Limb (tissue), 2 donors: ENCODE measurements around the gene OOSP1.
"Not testable (repeated sequence)": the region's sequence is repeated elsewhere in the genome, so short reads cannot be mapped to it uniquely, and the experiment has no call there.

ENCODE experiments used
- DNase-seq, 2 donors: peaks; one replicate each; pipeline ENCODE4 v3.0.0-alpha.2; 2016; ENCODE audit errors: extremely low spot score in 2 of 2

OOSP1 gene

GRCh38 chr11:59960502-59961381 is 22.5 kb downstream of the OOSP1 start:
- DNase-seq, result no peak

GRCh38 chr11:59962107-59962482 is 23.9 kb downstream of the OOSP1 start:
- no peak for DNase-seq

DNA sequence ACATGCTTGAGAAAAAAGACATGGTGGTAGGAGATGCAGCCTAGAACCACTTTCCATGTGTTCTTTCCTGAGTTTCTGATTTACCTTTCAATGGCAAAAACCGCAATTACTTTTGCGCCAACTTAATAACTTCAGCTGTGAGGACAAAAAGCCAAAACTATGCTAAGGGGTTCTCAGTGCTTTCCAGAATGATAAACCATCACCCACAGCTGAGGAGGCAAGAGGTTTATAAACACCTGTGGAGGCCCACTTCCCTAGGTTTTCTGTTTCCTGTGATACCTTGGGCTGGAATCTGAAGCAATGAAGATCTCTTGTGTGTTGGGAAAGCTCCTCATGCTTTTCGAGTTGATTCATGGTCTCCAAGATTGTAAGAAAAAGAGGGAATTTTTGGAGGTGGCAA is 25.5 kb downstream of the OOSP1 start, which contains the start of gene OOSP4A:
Gene OOSP4A, plus strand, starts transcription at position 301 of the 400 bp plus-strand sequence. Its CDS starts 0 bp downstream, at position 301.
- no peak for DNase-seq

GRCh38 chr11:59965424-59965823 is 27.2 kb downstream of the OOSP1 start:
- no peak for DNase-seq

DNA sequence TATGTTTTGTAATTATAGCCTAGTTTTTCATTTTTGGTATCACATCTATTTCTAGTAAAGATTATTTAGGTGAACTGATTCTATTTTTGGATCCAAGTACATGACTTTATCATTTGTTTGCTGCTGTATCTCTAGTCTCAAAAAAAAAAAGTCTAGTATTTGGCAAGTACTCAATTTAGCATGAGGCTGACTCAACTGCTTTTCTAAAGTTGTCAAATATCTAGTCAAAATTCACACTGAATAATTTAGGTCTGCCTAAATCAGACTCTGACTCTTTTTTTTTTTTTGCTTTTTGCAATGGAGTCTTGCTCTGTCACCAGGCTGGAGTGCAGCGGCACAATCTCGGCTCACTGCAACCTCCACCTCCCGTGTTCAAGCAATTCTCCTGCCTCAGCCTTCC is 28.0 kb downstream of the OOSP1 start:
- DNase-seq, result no peak

DNA sequence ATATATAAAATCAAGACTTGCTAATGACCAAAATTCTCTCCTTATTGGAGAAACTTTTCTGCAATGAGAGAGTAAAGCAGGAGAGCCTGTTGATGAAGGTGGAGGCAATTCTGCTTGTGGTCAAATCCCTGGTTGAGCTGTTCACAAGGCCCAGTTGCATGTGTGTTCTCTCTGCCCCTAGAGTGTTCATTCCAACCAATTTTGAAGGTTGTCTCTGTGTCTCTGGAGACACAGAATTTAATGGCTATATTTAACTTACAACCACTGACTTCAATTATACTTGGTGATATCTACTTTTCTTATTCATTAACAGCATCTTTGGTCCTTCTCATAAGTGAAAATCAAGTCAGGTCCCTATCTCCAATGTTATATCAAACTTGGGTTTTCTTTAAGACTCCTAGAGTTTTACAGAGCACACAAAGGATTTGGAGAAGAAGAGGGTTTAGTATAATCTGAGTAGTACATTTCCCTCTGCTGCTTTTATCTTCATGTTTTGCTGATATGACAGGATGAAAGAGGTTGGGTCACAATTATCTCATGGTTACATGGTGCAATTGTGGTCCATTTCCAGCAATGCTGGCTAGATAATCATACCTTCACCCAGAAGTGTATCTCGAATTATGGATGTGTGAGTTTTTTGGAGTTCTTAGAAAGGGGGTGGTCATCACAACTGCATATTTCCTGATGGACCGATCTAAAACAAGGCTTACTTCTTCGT is 29.6 kb downstream of the OOSP1 start:
- no peak for DNase-seq

GRCh38 chr11:59968395-59968783 is 30.2 kb downstream of the OOSP1 start:
- DNase-seq, result no peak

DNA sequence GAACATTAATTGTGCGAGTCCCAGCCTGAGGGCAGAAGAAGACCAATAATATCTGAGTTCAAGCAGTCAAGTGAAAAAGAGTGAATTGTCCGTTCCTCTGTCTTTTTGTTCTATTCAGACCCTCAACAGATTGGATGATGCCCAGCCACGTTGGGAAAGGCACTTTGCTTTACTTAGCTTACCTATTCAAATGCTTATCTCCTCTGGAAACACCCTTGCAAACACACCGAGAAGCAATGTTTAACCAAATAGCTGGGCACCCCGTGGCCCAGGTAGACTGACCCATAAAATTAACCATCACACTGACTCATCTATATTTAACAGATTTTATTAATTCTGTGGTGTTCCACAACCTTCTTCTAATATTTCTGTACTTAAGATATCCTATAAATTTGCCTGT is 34.9 kb downstream of the OOSP1 start:
- no peak for DNase-seq

- no peak for DNase-seq
Measured at GRCh38 chr11:59981106-59981770, 43.0 kb downstream of the OOSP1 start.

- not testable (repeated sequence) for DNase-seq
Measured at GRCh38 chr11:59982037-59982436, 43.8 kb downstream of the OOSP1 start.

GRCh38 chr11:59983212-59983611 is 45.0 kb downstream of the OOSP1 start:
- no peak for DNase-seq

GRCh38 chr11:59984368-59984767 is 46.1 kb downstream of the OOSP1 start:
- DNase-seq, result no peak

DNA sequence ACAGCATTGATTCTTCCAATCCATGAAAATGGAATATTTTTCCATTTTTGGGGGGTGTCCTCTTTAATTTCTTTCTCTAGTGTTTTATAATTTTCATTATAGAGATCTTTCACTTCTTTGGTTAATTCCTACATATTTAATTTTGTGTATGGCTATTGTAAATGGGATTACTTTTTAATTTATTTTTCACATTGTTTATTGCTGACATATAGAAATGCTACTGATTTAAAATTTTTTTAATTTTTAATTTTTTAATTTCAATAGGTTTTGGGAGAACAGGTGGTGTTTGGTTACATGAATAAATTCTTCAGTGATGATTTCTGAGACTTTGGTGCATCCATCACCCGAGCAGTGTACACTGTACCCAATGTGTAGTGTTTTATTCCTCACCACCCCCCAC is 52.2 kb downstream of the OOSP1 start:
- DNase-seq, result no peak

GRCh38 chr11:59992425-59992824 is 54.2 kb downstream of the OOSP1 start:
- DNase-seq, result no peak

DNA sequence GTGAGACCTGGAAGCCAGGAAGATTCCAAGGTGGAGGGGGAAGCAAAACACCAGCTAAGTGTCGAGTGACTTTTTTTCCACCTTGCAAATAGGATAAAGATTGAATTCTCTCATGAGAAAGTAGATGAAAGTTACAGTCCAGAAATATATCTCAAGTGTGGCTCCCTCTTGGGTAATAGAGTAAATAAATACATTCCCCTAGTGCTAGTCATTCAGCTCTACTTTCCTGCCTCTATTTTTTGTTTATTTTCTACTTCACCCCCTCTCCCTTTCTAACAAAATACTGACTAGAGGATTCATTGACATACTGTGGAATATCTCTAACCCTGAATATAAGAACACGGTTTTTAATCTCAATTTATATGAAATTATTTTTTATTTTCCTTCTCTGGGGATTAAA is 59.6 kb downstream of the OOSP1 start:
- DNase-seq, result no peak

GRCh38 chr11:59999691-60000090 is 61.5 kb downstream of the OOSP1 start:
- peak in 1 of 2 donors; percentile 1 for DNase-seq

GRCh38 chr11:60003729-60004128 is 65.5 kb downstream of the OOSP1 start:
- no peak for DNase-seq

- DNase-seq, result no peak
Measured at GRCh38 chr11:60005360-60005759, 67.1 kb downstream of the OOSP1 start.
